HepG2 (cell line): ENCODE measurements around the gene PTPN14. TPM values are rescaled to one million over a fixed set of nuclear protein-coding genes. Genes with fewer than 3 reads are reported as not detected.

ENCODE experiments used
- CHD2 ChIP-seq: IDR thresholded peaks from 2 replicates; pipeline ENCODE4 v1.6.1; 2011; ENCODE audit warnings: low read depth, low read length, improper control_type of control experiment
- GATAD1 ChIP-seq: IDR thresholded peaks from 2 replicates; pipeline ENCODE4 v1.6.1; 2016; ENCODE audit warnings: missing genetic modification reagents, missing compliant biosample characterization
- GTF2F1 ChIP-seq: fragments of 150-350 bp; IDR thresholded peaks from 2 replicates; pipeline ENCODE4 v1.6.1; 2014; ENCODE audit warnings: low read length
- HOXD1 ChIP-seq: sonication (generic); formaldehyde crosslinking; IDR thresholded peaks from 2 replicates; pipeline ENCODE4 v1.5.0; 2020; ENCODE audit warnings: missing genetic modification reagents
- MED13 ChIP-seq: sonication (generic); formaldehyde crosslinking; IDR thresholded peaks from 2 replicates; pipeline ENCODE4 v1.5.0; 2020; ENCODE audit warnings: missing genetic modification reagents
- MTA3 ChIP-seq: sonication (generic); formaldehyde crosslinking; IDR thresholded peaks from 2 replicates; pipeline ENCODE4 v1.4.0; 2020; ENCODE audit warnings: missing genetic modification reagents
- PRMT3 ChIP-seq: sonication (generic); formaldehyde crosslinking; IDR thresholded peaks from 2 replicates; pipeline ENCODE4 v1.8.1; 2022; ENCODE audit warnings: low read depth, mild to moderate bottlenecking, moderate library complexity, missing genetic modification reagents, borderline replicate concordance
- SPEN ChIP-seq: sonication (generic); formaldehyde crosslinking; IDR thresholded peaks from 2 replicates; pipeline ENCODE4 v1.5.1; 2020; ENCODE audit warnings: low read depth, mild to moderate bottlenecking, missing genetic modification reagents
- TP53 ChIP-seq: sonication (generic); formaldehyde crosslinking; conservative IDR thresholded peaks from 2 replicates; pipeline ENCODE4 v1.4.0; 2020; ENCODE audit warnings: missing genetic modification reagents
- ZKSCAN8 ChIP-seq: IDR thresholded peaks from 2 replicates; pipeline ENCODE4 v1.6.1; 2016; ENCODE audit warnings: borderline replicate concordance, missing genetic modification reagents, missing compliant biosample characterization
- ZMAT3 ChIP-seq: sonication (generic); formaldehyde crosslinking; conservative IDR thresholded peaks from 2 replicates; pipeline ENCODE4 v1.7.0; 2021; ENCODE audit warnings: missing genetic modification reagents
- ZNF138 ChIP-seq: sonication (generic); formaldehyde crosslinking; IDR thresholded peaks from 2 replicates; pipeline ENCODE4 v1.5.0; 2020; ENCODE audit warnings: mild to moderate bottlenecking, low read depth, missing genetic modification reagents
- ZNF160 ChIP-seq: sonication (generic); formaldehyde crosslinking; IDR thresholded peaks from 2 replicates; pipeline ENCODE4 v1.8.0; 2022; ENCODE audit warnings: mild to moderate bottlenecking, inconsistent platforms, missing genetic modification reagents
- ZNF24 ChIP-seq: fragments of 450-650 bp; IDR thresholded peaks from 2 replicates; pipeline ENCODE4 v1.6.1; 2017; ENCODE audit warnings: antibody characterized with exemption, mild to moderate bottlenecking
- ZNF570 ChIP-seq: sonication (generic); formaldehyde crosslinking; IDR thresholded peaks from 2 replicates; pipeline ENCODE4 v1.4.0; 2020; ENCODE audit warnings: mild to moderate bottlenecking, missing genetic modification reagents, borderline replicate concordance
- ZNF577 ChIP-seq: sonication (generic); formaldehyde crosslinking; IDR thresholded peaks from 2 replicates; pipeline ENCODE4 v1.4.0; 2020; ENCODE audit warnings: mild to moderate bottlenecking, low read depth, missing genetic modification reagents, borderline replicate concordance
- ZNF775 ChIP-seq: sonication (generic); formaldehyde crosslinking; IDR thresholded peaks from 2 replicates; pipeline ENCODE4 v1.4.0; 2020; ENCODE audit warnings: missing genetic modification reagents, mild to moderate bottlenecking, moderate library complexity, borderline replicate concordance
- polyA plus RNA-seq, 8 experiments: library from polyadenylated mRNA; depleted of rRNA in 3 of 8; stranded (reverse) in 7 of 8; unstranded in 1 of 8; fragments of >200 nt; fragmentation: Illumina TruSeq in 4 of 8; extraction: Trizol in 4 of 8; gene quantifications; 2 replicates each; pipeline versions ENCODE4 v1.2.1 to v1.2.3, GENCODE V29; 2011 to 2016; ENCODE audit warnings: low read depth in 4 of 8, missing spikeins in 1 of 8, mixed read lengths in 1 of 8; ENCODE audit not compliant: insufficient read depth in 1 of 8
- total RNA-seq, 5 experiments: library from RNA; depleted of rRNA; stranded (reverse); fragments of >200 nt; fragmentation: Illumina TruSeq; extraction: Trizol; gene quantifications; 2 replicates each; pipeline ENCODE4 v1.2.3, GENCODE V29; 2016; ENCODE audit warnings: low read depth in 1 of 5
- TF ChIP-seq, protein P1 (sequence below): sonication (generic); formaldehyde crosslinking; IDR thresholded peaks from 2 replicates; pipeline ENCODE4 v1.4.0; 2020; ENCODE audit warnings: missing genetic modification reagents
- TF ChIP-seq, protein P2 (sequence below): sonication (generic); formaldehyde crosslinking; IDR thresholded peaks from 2 replicates; pipeline ENCODE4 v1.4.0; 2020; ENCODE audit warnings: missing genetic modification reagents
- TF ChIP-seq, protein P3 (sequence below): sonication (generic); formaldehyde crosslinking; IDR thresholded peaks from 2 replicates; pipeline ENCODE4 v1.8.0; 2023; ENCODE audit warnings: mild to moderate bottlenecking, missing genetic modification reagents
- TF ChIP-seq, protein P4 (sequence below): sonication (generic); formaldehyde crosslinking; IDR thresholded peaks from 2 replicates; pipeline ENCODE4 v1.8.1; 2023; ENCODE audit warnings: missing genetic modification reagents, mild to moderate bottlenecking, borderline replicate concordance
- TF ChIP-seq, protein P5 (sequence below): IDR thresholded peaks from 2 replicates; pipeline ENCODE4 v1.6.1; 2016; ENCODE audit warnings: control low read depth
- TF ChIP-seq, protein P6 (sequence below): sonication (generic); IDR thresholded peaks from 2 replicates; pipeline ENCODE4 v1.6.1; 2016; ENCODE audit warnings: low read depth, borderline replicate concordance
- TF ChIP-seq, protein P7 (sequence below): sonication (generic); formaldehyde crosslinking; IDR thresholded peaks from 2 replicates; pipeline ENCODE4 v1.4.0; 2020; ENCODE audit warnings: missing genetic modification reagents, mild to moderate bottlenecking, borderline replicate concordance

The PTPN14 gene
- total and polyA plus RNA-seq, 2 of the 13 experiments (the other 11 are each of a cell fraction or from before 2014, with no cell fraction given), result 3.9 to 4.7 TPM

DNA sequence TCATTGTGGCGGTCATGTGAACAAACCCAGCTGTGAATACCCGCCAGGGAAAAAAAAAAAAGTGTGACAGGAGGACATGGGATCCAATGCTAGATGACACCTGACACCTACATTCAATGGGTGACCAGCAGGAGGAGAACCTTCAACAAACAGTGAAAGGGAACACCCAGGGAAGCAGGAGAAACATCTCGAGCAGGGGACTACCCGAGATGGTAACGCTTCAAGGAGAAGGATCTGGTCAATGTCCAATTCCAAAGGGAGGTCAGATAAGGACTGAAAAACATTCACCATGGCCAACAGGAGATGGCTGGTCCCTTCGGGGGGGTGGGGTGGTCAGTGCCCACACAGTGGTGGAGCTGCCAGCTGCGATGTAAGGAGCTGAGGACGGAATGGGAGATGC lies 46.3 kb downstream of the PTPN14 start (continued):
- TF ChIP-seq ZNF138, result no peak
- TF ChIP-seq, protein P1, sequence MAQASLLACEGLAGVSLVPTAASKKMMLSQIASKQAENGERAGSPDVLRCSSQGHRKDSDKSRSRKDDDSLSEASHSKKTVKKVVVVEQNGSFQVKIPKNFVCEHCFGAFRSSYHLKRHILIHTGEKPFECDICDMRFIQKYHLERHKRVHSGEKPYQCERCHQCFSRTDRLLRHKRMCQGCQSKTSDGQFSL (CRISPR knock-in tag), result 0 out of 2 replicates have a peak, but pooled peaks have one; percentile 16
- no peak for TF ChIP-seq ZKSCAN8 (CRISPR knock-in tag)
- TF ChIP-seq CHD2, result no peak
- TF ChIP-seq, protein P2, sequence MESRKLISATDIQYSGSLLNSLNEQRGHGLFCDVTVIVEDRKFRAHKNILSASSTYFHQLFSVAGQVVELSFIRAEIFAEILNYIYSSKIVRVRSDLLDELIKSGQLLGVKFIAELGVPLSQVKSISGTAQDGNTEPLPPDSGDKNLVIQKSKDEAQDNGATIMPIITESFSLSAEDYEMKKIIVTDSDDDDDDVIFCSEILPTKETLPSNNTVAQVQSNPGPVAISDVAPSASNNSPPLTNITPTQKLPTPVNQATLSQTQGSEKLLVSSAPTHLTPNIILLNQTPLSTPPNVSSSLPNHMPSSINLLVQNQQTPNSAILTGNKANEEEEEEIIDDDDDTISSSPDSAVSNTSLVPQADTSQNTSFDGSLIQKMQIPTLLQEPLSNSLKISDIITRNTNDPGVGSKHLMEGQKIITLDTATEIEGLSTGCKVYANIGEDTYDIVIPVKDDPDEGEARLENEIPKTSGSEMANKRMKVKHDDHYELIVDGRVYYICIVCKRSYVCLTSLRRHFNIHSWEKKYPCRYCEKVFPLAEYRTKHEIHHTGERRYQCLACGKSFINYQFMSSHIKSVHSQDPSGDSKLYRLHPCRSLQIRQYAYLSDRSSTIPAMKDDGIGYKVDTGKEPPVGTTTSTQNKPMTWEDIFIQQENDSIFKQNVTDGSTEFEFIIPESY, result peak; percentile 91
- TF ChIP-seq TP53, result no peak
- no peak for TF ChIP-seq MED13
- no peak for TF ChIP-seq ZNF775
- TF ChIP-seq, protein P3, sequence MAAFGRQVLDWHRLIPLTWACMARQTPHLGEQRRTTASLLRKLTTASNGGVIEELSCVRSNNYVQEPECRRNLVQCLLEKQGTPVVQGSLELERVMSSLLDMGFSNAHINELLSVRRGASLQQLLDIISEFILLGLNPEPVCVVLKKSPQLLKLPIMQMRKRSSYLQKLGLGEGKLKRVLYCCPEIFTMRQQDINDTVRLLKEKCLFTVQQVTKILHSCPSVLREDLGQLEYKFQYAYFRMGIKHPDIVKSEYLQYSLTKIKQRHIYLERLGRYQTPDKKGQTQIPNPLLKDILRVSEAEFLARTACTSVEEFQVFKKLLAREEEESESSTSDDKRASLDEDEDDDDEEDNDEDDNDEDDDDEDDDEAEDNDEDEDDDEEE (CRISPR knock-in tag), result no peak
- TF ChIP-seq, protein P4, sequence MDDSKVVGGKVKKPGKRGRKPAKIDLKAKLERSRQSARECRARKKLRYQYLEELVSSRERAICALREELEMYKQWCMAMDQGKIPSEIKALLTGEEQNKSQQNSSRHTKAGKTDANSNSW (CRISPR knock-in tag), result no peak
- TF ChIP-seq, protein P5, sequence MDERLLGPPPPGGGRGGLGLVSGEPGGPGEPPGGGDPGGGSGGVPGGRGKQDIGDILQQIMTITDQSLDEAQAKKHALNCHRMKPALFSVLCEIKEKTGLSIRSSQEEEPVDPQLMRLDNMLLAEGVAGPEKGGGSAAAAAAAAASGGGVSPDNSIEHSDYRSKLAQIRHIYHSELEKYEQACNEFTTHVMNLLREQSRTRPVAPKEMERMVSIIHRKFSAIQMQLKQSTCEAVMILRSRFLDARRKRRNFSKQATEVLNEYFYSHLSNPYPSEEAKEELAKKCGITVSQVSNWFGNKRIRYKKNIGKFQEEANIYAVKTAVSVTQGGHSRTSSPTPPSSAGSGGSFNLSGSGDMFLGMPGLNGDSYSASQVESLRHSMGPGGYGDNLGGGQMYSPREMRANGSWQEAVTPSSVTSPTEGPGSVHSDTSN (CRISPR knock-in tag), result no peak
- TF ChIP-seq, protein P6, sequence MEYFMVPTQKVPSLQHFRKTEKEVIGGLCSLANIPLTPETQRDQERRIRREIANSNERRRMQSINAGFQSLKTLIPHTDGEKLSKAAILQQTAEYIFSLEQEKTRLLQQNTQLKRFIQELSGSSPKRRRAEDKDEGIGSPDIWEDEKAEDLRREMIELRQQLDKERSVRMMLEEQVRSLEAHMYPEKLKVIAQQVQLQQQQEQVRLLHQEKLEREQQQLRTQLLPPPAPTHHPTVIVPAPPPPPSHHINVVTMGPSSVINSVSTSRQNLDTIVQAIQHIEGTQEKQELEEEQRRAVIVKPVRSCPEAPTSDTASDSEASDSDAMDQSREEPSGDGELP, result 0 out of 2 replicates have a peak, but pooled peaks have one; percentile 17
- no peak for TF ChIP-seq ZMAT3 (CRISPR knock-in tag)
- TF ChIP-seq GATAD1, result no peak
- no peak for TF ChIP-seq ZNF577 (CRISPR knock-in tag)
- TF ChIP-seq, protein P7, sequence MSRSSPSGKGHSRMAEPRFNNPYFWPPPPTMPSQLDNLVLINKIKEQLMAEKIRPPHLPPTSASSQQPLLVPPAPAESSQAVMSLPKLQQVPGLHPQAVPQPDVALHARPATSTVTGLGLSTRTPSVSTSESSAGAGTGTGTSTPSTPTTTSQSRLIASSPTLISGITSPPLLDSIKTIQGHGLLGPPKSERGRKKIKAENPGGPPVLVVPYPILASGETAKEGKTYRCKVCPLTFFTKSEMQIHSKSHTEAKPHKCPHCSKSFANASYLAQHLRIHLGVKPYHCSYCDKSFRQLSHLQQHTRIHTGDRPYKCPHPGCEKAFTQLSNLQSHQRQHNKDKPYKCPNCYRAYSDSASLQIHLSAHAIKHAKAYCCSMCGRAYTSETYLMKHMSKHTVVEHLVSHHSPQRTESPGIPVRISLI (CRISPR knock-in tag), result peak; percentile 70; the same call in 1 of the 2 replicates
- TF ChIP-seq ZNF24, result no peak
- TF ChIP-seq ZNF570 (CRISPR knock-in tag), result no peak
- TF ChIP-seq GTF2F1, result no peak
- no peak for TF ChIP-seq HOXD1
- TF ChIP-seq MTA3 (CRISPR knock-in tag), result no peak
- TF ChIP-seq ZNF160 (CRISPR knock-in tag), result no peak
- TF ChIP-seq PRMT3 (CRISPR knock-in tag), result no peak
- TF ChIP-seq SPEN (CRISPR knock-in tag), result no peak
